NCI-H2227 (cell line): ENCODE measurements around the gene PICK1.

Experiments
- DNase-seq: peaks from one replicate; lab custom pipeline; 2025; ENCODE audit not compliant: unreplicated experiment; lab: John Stamatoyannopoulos, UW

The PICK1 gene

DNA sequence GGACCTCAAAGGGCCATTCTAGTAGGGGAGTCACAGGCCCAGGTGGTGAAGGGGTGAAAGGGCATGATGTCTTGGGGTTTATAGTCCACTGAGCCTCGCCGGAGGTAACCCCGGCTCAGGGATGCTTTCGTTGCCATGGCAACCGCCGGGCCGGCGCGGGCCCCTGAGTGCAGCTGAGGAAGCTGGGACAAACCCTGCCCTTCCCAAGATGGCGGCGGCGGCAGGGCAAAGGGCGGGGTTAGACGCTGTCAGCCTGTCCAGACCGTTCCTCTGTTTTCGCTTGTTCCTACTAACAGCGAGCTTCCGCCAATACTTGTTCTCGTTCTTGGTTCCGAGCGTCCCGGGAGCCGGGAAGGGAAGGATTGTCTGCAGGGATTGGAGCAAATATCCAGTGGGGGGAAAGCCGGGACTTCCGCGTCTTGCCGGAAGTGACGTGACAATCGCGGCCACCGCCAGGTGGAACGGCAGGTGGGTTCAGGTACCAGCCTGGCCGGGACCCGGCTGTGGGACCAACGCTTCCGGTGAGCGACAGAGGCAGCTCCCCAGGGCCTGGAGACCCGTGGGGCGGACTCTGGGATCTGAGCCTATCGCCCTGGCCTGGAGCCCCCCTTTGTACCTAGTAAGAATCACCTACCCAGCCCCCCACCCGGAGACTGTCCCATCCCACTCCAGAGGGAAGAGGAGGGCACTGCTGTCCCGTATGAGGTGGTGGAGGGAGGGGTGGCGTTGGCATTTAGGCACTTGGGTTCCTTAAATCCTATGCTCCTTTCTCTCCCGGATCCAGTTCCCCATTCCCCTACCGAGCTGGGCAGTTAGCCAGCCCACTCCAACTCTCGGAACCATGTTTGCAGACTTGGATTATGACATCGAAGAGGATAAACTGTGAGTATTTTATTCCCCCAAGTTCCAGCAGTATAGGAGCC is at the start of gene PICK1:
Gene PICK1, plus strand, starts transcription at position 436 of the 923 bp plus-strand sequence. Its CDS starts 406 bp downstream, at position 842.
- DNase-seq, result peak; percentile 91

DNA sequence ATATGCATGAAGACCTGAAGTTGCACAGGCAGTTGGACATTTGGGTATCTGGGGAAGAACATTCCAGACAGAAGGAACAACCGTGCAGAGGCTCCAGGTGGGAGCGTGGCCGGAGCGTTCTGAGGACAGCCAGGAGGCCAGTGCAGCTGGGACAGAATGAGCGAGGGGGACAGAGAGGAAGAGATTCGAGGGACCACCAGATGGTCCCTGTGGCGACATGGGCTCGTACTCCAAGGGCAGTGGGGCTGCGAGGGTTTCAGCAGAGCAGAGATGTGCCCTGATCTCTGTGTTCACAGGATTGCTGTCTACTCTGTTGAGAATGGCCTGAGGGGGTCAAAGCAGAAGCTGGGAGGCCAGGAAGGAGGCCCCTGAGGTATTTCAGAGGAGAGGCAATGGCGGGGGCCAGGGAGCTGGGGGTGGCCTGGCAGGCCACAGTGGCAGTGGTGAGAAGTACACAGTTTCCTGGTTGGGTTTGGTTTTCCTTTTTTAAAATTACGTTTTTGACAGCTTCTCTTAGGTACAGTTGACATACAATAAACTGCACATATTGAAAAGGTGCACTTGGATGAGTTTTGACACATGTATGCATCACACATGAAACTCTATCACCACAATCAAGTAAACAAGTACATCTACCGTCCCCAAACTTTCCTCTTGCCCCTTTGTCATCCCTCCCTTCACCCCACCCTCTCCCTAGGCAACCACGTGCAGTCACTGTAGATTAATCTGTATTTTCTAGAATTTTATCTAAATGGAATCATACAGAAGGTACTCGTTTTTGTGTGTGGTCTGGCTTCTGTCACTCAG is 48.0 kb upstream of the PICK1 start:
- no peak for DNase-seq

DNA sequence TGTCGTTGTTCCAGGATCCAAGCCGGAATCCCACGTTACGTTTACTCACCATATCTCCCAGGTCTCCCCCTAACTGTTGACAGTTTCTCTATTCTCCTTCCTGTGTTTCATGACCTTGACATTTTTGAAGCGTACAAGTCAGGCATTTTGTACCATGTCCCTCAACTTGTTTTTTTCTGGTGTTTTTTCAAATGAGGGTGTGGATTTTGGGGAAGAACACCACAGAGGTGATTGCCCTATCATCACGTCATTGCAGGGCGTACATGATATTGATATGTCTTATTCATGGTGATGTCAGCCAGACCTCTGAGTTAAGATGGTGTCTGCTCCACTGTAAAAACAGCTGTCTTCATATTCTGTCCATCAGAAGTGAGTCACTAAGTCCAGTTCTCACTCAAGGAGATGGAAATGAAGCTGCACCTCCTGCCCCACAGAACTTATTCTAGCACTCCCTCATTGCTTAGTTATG is 44.6 kb upstream of the PICK1 start:
- no peak for DNase-seq

DNA sequence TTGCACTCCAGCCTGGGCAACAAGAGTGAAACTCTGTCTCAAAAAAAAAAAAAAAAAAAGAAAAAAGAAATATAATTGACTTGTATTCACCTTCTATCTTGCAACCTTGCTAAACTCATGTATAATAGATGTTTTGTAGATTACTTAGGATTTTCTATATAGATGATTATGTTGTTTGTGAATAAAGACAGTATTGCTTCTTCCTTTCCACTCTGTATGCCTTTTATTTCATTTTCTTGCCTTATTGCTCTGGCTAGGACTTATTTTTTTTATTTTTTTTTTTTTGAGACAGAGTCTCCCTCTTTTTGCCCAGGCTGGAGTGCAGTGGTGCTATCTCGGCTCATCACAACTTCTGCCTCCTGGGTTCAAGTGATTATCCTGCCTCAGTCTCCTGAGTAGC is 43.1 kb upstream of the PICK1 start:
- DNase-seq, result no peak

DNA sequence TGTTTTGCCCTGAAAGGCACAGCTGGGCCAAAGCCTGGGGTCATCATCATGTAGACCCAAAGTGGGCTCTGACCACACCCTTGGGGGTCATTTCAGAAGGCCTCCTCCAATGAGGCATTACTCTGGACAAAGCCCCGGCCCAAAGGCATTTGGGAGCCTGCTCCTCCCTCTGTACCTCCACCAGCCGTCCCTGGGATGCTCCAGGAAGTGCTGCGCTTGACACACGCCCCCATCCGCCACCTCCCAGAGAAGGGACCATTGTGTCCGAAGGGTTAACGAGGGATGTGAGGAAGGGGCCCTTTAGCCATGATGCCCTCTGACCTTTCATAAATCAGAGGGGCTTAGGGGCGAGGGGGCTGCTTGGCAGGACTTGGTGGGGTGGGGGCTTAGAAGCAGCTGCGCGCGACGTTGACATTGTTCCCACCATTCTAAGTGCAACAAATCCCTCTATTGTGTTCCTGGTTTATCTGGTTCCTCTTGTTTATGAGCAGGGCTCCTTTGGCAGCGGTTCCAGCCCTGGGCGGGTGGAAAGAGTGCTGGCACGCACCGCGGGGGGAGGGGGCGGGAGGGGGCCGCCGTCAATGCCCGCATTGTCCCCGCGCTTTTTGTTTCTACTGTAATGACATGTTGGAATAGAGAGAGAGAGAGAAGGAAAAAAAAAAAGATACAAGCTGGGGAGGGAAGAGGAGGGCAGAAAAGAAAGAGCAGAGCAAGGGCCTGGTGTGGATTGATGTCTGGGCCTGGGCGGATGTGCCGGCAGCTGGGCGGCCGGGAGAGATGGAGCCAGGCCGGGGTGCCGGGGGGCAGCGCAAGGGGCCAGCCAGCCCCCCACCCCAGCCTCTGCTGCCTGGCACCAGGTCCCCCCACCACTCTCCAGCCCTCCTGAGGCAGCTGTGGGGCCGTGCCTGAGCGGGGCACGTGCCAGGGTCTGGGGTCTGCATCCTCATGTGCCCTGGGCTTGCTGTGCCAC is 40.7 kb upstream of the PICK1 start:
- DNase-seq, result peak; percentile 39

DNA sequence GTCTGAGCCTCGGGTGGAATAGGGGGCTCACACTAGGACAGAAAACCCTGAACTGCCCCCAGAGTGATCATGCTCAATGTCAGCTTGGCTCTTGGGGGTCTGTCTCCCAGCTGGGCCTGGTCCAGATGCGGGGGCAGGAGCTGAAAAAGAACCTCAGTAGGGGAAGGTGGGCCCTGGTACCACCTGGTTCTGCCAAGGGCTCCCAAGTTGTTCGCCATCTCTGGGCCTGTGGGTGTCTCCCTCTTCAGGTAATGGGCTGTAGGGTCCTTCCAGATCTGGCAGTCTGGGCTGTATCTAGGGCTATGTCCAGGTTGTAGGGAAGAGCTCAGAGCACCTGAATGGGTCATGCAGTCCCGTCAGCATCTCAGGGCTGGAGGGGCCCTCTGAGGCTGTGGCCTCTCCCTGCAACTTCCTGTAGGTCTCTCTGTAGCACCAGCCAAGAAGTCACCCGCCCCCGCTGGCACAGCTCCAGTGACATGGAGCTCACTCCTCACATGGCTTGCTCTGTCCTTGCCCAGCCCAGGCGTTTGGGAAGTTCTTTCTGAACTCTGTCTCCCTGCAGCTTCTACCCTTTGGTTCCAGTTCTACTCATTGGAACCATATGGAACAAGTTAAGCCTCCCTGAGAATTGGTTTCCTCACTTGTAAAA is 39.8 kb upstream of the PICK1 start:
- DNase-seq, result no peak

DNA sequence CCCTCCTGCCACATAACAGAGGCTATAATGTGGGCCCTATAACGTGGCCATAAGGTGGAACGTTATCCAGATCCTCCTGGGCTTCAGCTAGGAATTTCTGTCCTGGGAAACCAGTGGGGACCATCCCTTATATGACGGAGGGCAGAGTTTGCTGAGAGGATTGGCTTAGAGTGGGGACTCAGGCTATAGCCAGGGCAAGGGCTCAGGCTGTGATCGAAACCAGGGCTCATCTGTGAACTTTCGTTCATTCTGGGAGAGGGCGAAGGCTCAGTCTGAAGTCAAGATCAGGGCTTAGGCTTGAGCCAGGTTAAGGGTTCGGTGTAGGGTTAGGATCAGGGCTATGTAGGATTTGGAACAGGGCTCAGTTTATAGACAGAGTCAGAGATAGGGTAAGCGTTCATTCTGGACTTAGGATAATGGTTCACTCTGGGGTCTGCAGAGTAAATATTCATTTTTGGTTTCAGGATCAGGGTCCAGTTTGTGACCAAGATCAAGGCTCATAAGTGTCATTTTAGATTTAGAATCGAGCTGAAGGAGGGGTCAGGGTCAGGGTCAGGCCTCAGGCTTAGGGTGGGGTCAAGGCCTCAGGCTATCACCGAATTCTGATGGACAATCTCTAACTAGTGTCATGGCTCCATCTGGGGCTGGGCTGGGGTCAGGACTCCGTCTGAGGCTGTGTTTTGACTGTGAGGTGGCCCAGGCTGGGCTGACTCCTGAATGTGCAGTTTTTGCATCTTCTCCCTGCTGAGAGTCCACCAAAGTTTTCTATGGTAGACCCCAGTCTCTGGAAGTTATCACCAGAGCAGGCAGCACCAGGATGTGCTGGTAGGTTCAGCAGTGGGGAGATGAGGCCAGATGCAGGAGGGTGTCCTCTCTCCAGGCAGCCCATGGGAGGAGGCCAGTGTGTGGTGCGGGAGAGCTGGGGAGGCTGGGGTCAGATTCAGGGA is 39.0 kb upstream of the PICK1 start:
- DNase-seq, result no peak

DNA sequence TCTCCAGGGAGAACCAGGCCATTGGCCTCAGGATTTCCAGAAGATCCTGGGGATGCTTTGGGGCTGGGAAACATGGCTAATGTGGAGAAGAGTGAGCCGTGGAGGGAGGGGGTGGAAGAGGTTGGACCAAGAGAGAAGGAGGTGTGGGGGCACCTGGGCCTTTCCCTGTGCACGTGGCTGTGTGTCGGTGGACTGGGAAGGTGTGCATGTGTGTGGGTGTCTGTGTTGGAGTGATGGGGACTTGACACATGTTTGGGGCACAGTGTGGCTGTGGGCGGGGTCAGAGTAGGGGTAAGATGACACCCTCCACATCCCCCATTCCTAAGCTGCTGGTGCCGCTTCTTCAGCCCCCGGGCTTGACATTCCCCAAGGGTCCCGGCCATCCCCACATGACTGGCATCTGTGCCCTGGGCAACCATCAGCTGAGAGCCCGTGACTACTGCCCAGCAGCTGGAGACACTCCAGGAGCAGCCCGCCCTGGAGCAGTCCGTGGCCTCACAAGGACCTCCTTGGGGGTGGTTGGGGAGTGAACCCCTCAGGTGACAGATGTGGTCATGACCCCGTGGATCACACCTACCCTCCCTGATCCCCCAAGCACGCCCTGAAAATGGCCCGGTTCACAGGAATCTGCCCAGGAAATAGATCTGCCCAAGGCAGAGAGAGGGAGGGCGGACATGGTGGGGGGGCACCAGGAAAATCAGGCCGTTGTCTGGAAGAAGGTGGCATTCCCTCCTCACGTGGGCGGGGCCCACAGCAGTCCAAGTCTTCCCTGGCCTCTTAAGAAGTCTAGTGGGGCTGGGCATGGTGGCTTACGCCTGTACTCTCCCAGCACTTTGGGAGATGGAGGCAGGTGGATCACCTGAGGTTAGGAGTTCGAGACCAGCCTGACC is 38.0 kb upstream of the PICK1 start:
- DNase-seq, result no peak

DNA sequence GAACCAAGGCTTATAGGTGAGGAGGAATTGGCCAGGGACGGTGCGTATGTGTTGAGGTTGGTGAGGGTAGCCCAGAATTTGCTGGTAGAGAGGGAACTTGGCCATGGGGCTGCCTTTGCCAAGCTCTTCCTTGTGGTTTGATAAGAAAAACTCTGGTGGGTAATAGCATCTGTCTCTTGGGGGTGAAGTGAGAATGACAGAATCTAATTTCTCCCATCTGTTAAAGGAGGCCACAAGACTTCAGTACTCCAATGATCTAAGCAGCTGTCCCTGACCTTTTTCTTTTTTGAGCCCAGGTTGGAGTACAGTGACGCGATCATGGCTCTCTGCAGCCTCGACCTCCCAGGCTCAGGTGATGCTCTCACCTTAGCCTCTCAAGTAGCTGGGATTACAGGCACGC is 36.0 kb upstream of the PICK1 start:
- DNase-seq, result no peak

DNA sequence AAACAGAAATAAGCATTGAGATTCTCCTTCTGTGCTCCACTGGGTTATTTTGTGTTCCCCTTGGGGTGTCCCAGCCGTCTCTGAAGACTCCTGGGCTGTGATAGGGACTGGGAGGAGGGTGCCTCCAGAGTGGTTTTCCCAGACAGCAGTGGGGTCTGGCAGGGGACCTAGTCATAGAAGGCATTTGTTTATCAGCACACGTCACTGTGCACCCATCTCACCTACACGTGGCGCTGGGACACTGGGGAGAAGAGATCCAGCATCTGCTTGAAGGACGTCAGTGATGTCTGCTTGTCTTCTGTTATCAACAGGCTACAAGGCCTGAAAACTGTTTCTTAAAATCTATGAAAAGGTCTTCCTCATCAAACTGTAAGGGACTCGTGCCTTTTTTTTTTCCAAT is 34.2 kb upstream of the PICK1 start:
- DNase-seq, result no peak

DNA sequence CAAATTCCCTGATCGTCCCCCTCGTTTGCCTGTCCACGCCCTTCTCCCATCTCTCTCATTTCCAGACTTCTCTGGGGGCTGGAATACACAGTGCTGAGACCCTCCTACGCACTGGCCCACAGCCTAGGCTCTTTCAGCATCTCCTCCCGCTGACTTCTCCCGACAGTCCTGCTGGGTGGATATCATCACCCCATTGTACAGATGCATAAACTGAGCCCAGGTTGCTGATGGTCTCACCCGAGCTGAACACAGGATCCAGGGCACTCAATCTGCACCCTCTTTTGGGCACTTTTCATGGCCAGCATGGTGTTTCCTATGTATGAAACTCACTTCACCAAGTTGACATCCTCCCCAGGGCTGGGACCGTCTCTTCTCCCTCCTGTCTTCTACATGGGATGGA is 31.7 kb upstream of the PICK1 start:
- no peak for DNase-seq

DNA sequence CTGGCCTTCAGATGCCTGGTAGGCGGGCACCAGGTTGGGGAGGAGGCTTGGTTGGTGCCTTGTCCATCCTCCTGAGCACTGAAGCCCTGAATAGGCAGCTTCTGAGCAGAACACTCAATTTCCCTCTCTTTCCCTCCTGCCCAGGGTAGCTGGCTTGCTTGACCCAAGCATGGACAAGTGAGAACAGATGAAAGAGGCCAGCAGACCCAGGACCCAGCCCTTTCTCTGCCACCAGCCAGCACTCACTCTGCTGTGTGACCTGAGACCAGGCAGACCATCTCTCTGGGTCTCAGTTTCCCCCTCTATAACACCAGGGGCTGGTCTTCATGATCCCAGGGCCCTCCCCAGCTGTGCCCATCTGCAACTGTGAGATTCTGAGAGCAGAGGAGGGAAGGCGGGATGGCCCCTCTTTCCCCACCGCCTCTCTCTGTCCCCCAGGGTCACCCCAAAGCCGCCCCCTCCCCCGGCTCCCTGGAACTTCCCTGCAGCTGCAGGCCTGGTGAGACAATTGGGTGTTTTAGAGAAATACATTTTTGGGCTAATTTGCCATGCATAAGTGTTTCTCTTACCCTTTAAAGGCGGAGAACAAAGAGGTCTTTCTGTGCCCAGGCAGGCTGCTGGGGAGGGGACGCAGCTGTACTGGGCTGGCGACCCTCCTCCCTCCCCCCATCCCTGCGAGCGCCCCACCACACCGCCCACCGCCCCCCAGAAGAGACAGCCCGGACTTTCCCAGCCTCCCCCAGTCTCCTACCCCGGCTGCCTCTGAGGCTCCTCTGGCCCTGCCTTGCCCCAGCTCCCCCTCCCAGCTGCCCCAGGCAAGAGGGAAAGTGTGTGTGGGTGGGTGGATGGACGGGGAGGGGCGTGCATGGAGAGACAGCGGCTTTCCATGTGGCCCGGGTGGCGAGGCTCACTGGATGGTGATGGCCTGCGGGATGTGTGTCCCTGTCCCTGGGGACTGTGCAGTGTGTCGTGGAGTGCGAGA is 30.8 kb upstream of the PICK1 start:
- DNase-seq, result no peak

DNA sequence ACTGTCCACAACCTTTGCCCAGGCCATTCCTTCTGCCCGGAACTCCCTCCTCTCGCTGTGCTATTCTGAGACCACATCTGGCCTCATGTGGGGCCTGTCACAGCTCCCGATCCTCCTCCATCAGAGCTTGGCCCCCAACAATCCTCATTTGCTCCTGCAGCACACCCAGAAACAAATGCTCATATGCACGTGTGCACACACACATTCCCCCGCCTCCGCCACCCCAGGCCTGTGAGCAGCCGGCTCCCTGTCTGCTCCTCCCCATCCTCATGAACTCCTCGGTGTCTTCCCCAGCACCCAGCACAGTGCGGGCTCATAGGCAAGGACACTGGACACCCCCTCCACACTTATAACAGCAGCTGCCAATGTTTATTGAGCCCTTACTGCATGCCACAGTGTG is 29.7 kb upstream of the PICK1 start:
- no peak for DNase-seq

DNA sequence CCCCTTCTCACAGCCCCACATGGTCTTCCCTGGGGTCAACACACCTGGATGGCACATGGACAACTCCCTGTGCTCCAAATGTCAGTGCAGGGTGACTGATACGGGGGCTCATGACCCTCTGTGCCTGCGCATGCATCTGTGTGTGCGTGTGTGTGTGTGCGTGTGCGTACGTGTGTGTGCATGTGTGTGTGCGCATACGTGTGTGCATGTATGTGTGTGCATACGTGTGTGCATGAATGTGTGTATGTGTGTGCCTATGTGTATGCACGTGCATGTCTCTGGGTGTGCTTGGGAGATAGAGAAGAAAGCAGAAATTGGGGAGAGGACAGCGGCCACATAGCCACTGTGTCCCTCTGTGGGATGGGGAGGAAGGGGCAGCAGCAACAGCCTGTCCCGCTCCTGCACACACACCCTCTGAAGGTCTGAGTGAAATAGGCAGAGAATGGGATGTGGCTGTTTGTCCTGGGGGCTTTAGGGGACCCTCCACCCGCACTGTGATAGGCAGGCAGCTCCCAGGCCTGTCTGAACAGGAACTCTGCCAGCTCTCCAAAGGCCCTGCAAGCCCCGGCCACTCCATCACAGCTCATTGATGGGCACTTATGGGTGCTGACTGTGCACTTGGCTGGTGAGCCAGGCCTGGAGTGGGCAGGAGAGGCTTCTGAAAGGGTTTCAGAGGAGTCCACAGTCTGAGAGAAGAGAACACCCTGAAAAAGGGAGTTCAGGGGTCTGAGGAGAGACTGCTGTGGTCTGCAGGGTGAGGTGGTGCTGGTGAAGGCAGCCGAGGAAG is 28.7 kb upstream of the PICK1 start:
- no peak for DNase-seq

DNA sequence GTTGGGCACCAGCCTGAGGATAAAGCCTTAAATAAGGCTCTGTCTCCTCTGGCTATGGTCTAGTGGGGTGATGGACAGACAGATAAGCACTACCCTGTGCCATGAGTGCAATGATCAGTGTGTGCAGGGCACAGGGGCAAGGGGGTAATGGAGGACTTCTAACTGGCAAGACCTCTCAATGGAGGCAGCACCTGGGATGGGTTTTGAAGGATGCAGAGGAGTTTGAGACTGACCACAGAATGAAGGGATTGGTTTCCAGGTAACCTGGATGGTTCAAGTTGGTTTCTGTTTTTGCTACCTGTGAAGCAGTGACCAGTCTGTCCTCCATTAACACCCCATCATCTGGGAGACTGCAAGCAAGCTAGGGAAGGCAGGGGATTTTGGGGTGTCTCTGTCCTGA is 27.8 kb upstream of the PICK1 start:
- no peak for DNase-seq

DNA sequence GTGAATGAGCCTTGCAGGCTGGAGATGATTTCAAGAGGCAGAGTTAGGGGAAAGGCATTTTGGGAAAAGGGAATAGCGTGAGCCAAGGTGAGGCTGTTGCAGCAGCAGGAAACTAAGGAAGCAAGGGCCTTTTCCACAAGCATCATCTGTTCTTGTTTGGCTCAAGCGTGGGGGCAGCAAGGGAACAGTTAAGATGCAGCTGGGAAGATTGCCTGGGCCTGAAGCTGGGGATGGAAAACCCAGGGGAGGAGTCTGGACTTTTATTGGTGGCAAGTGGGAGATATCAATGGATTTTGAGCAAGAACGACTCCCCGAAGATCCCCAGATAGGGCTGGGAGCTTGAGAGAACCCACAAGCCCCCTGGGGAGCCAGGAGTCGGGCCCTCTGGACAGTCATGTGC is 27.3 kb upstream of the PICK1 start:
- no peak for DNase-seq
